Sigmoid colon (tissue), 4 donors: ENCODE data around the gene SLC25A44.

Source experiments
- EP300 ChIP-seq, 4 donors: sonication (generic); formaldehyde crosslinking; IDR thresholded peaks; one replicate each; pipeline ENCODE4 v1.6.1; 2017; ENCODE audit warnings: antibody characterized with exemption in 4 of 4
- POLR2A ChIP-seq, 2 donors: fragments of 450-650 bp; IDR thresholded peaks; one replicate each; pipeline ENCODE4 v1.6.1; 2016; ENCODE audit warnings: antibody characterized with exemption in 2 of 2, mild to moderate bottlenecking in 2 of 2, moderate library complexity in 2 of 2
- POLR2AphosphoS5 ChIP-seq, 4 donors: sonication (generic); formaldehyde crosslinking; IDR thresholded peaks; one replicate each; pipeline ENCODE4 v1.6.1; 2017; ENCODE audit warnings: antibody characterized with exemption in 4 of 4
- TF ChIP-seq, protein P1 (sequence below), 4 experiments: fragments of 450-650 bp in 3 of 4; fragments of 200-600 bp in 1 of 4; IDR thresholded peaks; one replicate each; pipeline ENCODE4 v1.5.1; 2016 to 2019; ENCODE audit warnings: antibody characterized with exemption in 4 of 4, mild to moderate bottlenecking in 3 of 4, moderate library complexity in 2 of 4

GRCh38 chr1:156144742-156145141, 49.2 kb upstream of the SLC25A44 start:
- TF ChIP-seq, protein P1, sequence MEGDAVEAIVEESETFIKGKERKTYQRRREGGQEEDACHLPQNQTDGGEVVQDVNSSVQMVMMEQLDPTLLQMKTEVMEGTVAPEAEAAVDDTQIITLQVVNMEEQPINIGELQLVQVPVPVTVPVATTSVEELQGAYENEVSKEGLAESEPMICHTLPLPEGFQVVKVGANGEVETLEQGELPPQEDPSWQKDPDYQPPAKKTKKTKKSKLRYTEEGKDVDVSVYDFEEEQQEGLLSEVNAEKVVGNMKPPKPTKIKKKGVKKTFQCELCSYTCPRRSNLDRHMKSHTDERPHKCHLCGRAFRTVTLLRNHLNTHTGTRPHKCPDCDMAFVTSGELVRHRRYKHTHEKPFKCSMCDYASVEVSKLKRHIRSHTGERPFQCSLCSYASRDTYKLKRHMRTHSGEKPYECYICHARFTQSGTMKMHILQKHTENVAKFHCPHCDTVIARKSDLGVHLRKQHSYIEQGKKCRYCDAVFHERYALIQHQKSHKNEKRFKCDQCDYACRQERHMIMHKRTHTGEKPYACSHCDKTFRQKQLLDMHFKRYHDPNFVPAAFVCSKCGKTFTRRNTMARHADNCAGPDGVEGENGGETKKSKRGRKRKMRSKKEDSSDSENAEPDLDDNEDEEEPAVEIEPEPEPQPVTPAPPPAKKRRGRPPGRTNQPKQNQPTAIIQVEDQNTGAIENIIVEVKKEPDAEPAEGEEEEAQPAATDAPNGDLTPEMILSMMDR (IDR thresholded peaks at IDR 0.05) = no peak
- TF ChIP-seq EP300 (IDR thresholded peaks at IDR 0.05) = no peak
- TF ChIP-seq POLR2AphosphoS5 (IDR thresholded peaks at IDR 0.05) = no peak
- TF ChIP-seq POLR2A (IDR thresholded peaks at IDR 0.05) = no peak
